SK-N-MC (cell line): ENCODE results near the gene AFP.

Experiments
- EZH2 ChIP-seq: fragments of 200-600 bp; sonication (generic); IDR thresholded peaks from one replicate; pipeline ENCODE4 v1.6.1; 2017; ENCODE audit warnings: antibody characterized with exemption
- FOXP2 ChIP-seq: optimal IDR thresholded peaks from 2 replicates; pipeline ENCODE3; 2011; ENCODE audit warnings: mild to moderate bottlenecking, moderate library complexity; ENCODE audit not compliant: insufficient read depth; ENCODE audit errors: extremely low read length, control extremely low read depth
- POLR2AphosphoS5 ChIP-seq: IDR thresholded peaks from 2 replicates; pipeline ENCODE4 v1.6.1; 2012; ENCODE audit warnings: mild to moderate bottlenecking, low read depth, low read length, borderline replicate concordance

DNA sequence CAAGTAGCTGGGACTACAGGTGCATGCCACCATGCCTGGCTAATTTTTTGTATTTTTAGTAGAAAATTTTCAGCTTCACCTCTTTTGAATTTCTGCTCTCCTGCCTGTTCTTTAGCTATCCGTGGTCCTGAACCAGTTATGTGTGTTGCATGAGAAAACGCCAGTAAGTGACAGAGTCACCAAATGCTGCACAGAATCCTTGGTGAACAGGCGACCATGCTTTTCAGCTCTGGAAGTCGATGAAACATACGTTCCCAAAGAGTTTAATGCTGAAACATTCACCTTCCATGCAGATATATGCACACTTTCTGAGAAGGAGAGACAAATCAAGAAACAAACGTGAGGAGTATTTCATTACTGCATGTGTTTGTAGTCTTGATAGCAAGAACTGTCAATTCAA lies 18.0 kb upstream of the AFP start:
- no peak for TF ChIP-seq POLR2AphosphoS5
- TF ChIP-seq EZH2, result no peak
- TF ChIP-seq FOXP2, result no peak
